ENCODE results near the gene ARHGAP21. TPM values are rescaled to one million over a fixed set of nuclear protein-coding genes. Genes with fewer than 3 reads are reported as not detected.

Gene ARHGAP21
- total and polyA plus RNA-seq, 3 experiments from 2014 or later: 3.4 to 33.7 (median 30.9) TPM

- Histone ChIP-seq H3K9me3 (ENCODE audit: low read length) (no peaks in the 10 kb centered on the region), H3K4me3 (ENCODE audit: low read length) (no peak overlapping the region), H3K27ac (ENCODE audit: low read depth, low read length) (no peak overlapping the region), H3K36me3 (ENCODE audit: insufficient read depth, low read length) (no peaks in the 10 kb centered on the region), H3K4me1 (ENCODE audit: insufficient read depth, low read length) (no peaks in the 10 kb centered on the region), H3K27me3 (ENCODE audit: insufficient read depth, low read length, poor library complexity, severe bottlenecking) (no peaks in the 10 kb centered on the region)
- Mint-ChIP-seq H3K36me3 (no peaks in the 10 kb centered on the region), H3K27ac (peak overlapping the region in 2 of 8 donors; percentile 22 to 61), H3K9me3 (no peaks in the 10 kb centered on the region), H3K4me1 (no peaks in the 10 kb centered on the region), H3K4me3 (no peak overlapping the region), H3K27me3 (no peaks in the 10 kb centered on the region)
- CTCF ChIA-PET: no interaction called here
- no peak for DNase-seq
- POLR2A ChIA-PET: no interaction called here
Measured at GRCh38 chr10:24756283-24756682, 32.6 kb upstream of the ARHGAP21 start.

- no peak for DNase-seq
- POLR2A ChIA-PET: no interaction called here
- Mint-ChIP-seq H3K4me3 (no peak overlapping the region), H3K9me3 (no peaks in the 10 kb centered on the region), H3K27ac (peak overlapping the region in 1 of 8 donors; percentile 51), H3K27me3 (no peaks in the 10 kb centered on the region), H3K4me1 (no peaks in the 10 kb centered on the region), H3K36me3 (no peaks in the 10 kb centered on the region)
- Histone ChIP-seq H3K4me1 (ENCODE audit: insufficient read depth, low read length) (no peaks in the 10 kb centered on the region), H3K27me3 (ENCODE audit: insufficient read depth, low read length, poor library complexity, severe bottlenecking) (no peaks in the 10 kb centered on the region), H3K36me3 (ENCODE audit: insufficient read depth, low read length) (no peaks in the 10 kb centered on the region), H3K9me3 (ENCODE audit: low read length) (no peaks in the 10 kb centered on the region), H3K4me3 (ENCODE audit: low read length) (no peak overlapping the region), H3K27ac (ENCODE audit: low read depth, low read length) (no peak overlapping the region)
- CTCF ChIA-PET: interaction anchor here (1.0 kb wide), 1 partner anchor 201 kb away, joined by 4 read pairs; the partner anchor contains the start of gene PRTFDC1
Measured at GRCh38 chr10:24751716-24752115, 28.0 kb upstream of the ARHGAP21 start.

GRCh38 chr10:24750695-24751094, 27.0 kb upstream of the ARHGAP21 start:
- no peak for DNase-seq
- Mint-ChIP-seq H3K4me1 (no peaks in the 10 kb centered on the region), H3K4me3 (no peak overlapping the region), H3K36me3 (no peaks in the 10 kb centered on the region), H3K27me3 (no peaks in the 10 kb centered on the region), H3K27ac (no peak overlapping the region), H3K9me3 (no peaks in the 10 kb centered on the region)
- Histone ChIP-seq H3K27me3 (ENCODE audit: insufficient read depth, low read length, poor library complexity, severe bottlenecking) (no peaks in the 10 kb centered on the region), H3K4me1 (ENCODE audit: insufficient read depth, low read length) (no peaks in the 10 kb centered on the region), H3K36me3 (ENCODE audit: insufficient read depth, low read length) (no peaks in the 10 kb centered on the region), H3K9me3 (ENCODE audit: low read length) (no peaks in the 10 kb centered on the region), H3K4me3 (ENCODE audit: low read length) (no peak overlapping the region), H3K27ac (ENCODE audit: low read depth, low read length) (no peak overlapping the region)
- CTCF ChIA-PET: no interaction called here
- POLR2A ChIA-PET: no interaction called here

GRCh38 chr10:24748214-24748613, 24.5 kb upstream of the ARHGAP21 start:
- ChIA-PET CTCF (no interaction called here), POLR2A (no interaction called here)
- Histone ChIP-seq H3K4me1 (ENCODE audit: insufficient read depth, low read length) (no peaks in the 10 kb centered on the region), H3K4me3 (ENCODE audit: low read length) (no peak overlapping the region), H3K36me3 (ENCODE audit: insufficient read depth, low read length) (no peaks in the 10 kb centered on the region), H3K9me3 (ENCODE audit: low read length) (no peaks in the 10 kb centered on the region), H3K27ac (ENCODE audit: low read depth, low read length) (no peak overlapping the region), H3K27me3 (ENCODE audit: insufficient read depth, low read length, poor library complexity, severe bottlenecking) (no peaks in the 10 kb centered on the region)
- no peaks in the 10 kb centered on the region for H3K36me3 Mint-ChIP-seq
- H3K9me3 Mint-ChIP-seq: no peaks in the 10 kb centered on the region
- no peak overlapping the region for H3K4me3 Mint-ChIP-seq
- peaks cover 0 to 3% (median 2%) of the 10 kb centered on the region in 3 donors for H3K4me1 Mint-ChIP-seq
- DNase-seq: no peak
- H3K27me3 Mint-ChIP-seq: no peaks in the 10 kb centered on the region
- no peak overlapping the region for H3K27ac Mint-ChIP-seq

GRCh38 chr10:24744946-24745345, 21.3 kb upstream of the ARHGAP21 start:
- H3K4me1 Mint-ChIP-seq: peaks cover 0 to 3% (median 2%) of the 10 kb centered on the region in 3 donors
- Histone ChIP-seq H3K36me3 (ENCODE audit: insufficient read depth, low read length) (no peaks in the 10 kb centered on the region), H3K4me1 (ENCODE audit: insufficient read depth, low read length) (no peaks in the 10 kb centered on the region), H3K9me3 (ENCODE audit: low read length) (no peaks in the 10 kb centered on the region), H3K27me3 (ENCODE audit: insufficient read depth, low read length, poor library complexity, severe bottlenecking) (no peaks in the 10 kb centered on the region), H3K27ac (ENCODE audit: low read depth, low read length) (no peak overlapping the region), H3K4me3 (ENCODE audit: low read length) (no peak overlapping the region)
- ChIA-PET POLR2A (no interaction called here), CTCF (no interaction called here)
- H3K27ac Mint-ChIP-seq: no peak overlapping the region
- no peak for DNase-seq
- H3K4me3 Mint-ChIP-seq: no peak overlapping the region
- H3K9me3 Mint-ChIP-seq: peaks cover 0 to 2% (median 0%) of the 10 kb centered on the region in 5 donors
- H3K36me3 Mint-ChIP-seq: no peaks in the 10 kb centered on the region
- H3K27me3 Mint-ChIP-seq: no peaks in the 10 kb centered on the region

- no peak overlapping the region for H3K4me3 ChIP-seq (ENCODE audit: low read length)
- H3K27me3 Mint-ChIP-seq: no peaks in the 10 kb centered on the region
Measured at GRCh38 chr10:24740714-24741113, 17.0 kb upstream of the ARHGAP21 start.

GRCh38 chr10:24737001-24737400, 13.3 kb upstream of the ARHGAP21 start:
- no peak overlapping the region for H3K27ac ChIP-seq (ENCODE audit: low read depth, low read length)
- H3K4me3 ChIP-seq (ENCODE audit: low read length): no peak overlapping the region
- H3K4me1 ChIP-seq (ENCODE audit: insufficient read depth, low read length): no peaks in the 10 kb centered on the region
- CTCF ChIA-PET: no interaction called here
- peaks cover 0 to 2% (median 0%) of the 10 kb centered on the region in 5 donors for H3K9me3 Mint-ChIP-seq
- H3K4me3 Mint-ChIP-seq: no peak overlapping the region
- no peaks in the 10 kb centered on the region for H3K36me3 ChIP-seq (ENCODE audit: insufficient read depth, low read length)
- no peaks in the 10 kb centered on the region for H3K9me3 ChIP-seq (ENCODE audit: low read length)
- no peaks in the 10 kb centered on the region for H3K27me3 Mint-ChIP-seq
- H3K27me3 ChIP-seq (ENCODE audit: insufficient read depth, low read length, poor library complexity, severe bottlenecking): no peaks in the 10 kb centered on the region
- no peaks in the 10 kb centered on the region for H3K4me1 Mint-ChIP-seq
- no peak for DNase-seq
- H3K36me3 Mint-ChIP-seq: no peaks in the 10 kb centered on the region
- no peak overlapping the region for H3K27ac Mint-ChIP-seq
- POLR2A ChIA-PET: no interaction called here

More at GRCh38 chr10:24740714-24741113, 17.0 kb upstream of the ARHGAP21 start:
- Mint-ChIP-seq H3K9me3 (peaks cover 0 to 2% (median 0%) of the 10 kb centered on the region in 5 donors), H3K4me3 (no peak overlapping the region), H3K27ac (no peak overlapping the region), H3K4me1 (peaks cover 0 to 3% (median 2%) of the 10 kb centered on the region in 3 donors), H3K36me3 (no peaks in the 10 kb centered on the region)
- Histone ChIP-seq H3K4me1 (ENCODE audit: insufficient read depth, low read length) (no peaks in the 10 kb centered on the region), H3K36me3 (ENCODE audit: insufficient read depth, low read length) (no peaks in the 10 kb centered on the region), H3K9me3 (ENCODE audit: low read length) (no peaks in the 10 kb centered on the region), H3K27me3 (ENCODE audit: insufficient read depth, low read length, poor library complexity, severe bottlenecking) (no peaks in the 10 kb centered on the region), H3K27ac (ENCODE audit: low read depth, low read length) (no peak overlapping the region)
- ChIA-PET CTCF (no interaction called here), POLR2A (no interaction called here)
- no peak for DNase-seq

- Histone ChIP-seq H3K4me3 (ENCODE audit: low read length) (no peak overlapping the region), H3K27ac (ENCODE audit: low read depth, low read length) (no peak overlapping the region), H3K36me3 (ENCODE audit: insufficient read depth, low read length) (no peaks in the 10 kb centered on the region), H3K9me3 (ENCODE audit: low read length) (no peaks in the 10 kb centered on the region), H3K4me1 (ENCODE audit: insufficient read depth, low read length) (no peaks in the 10 kb centered on the region), H3K27me3 (ENCODE audit: insufficient read depth, low read length, poor library complexity, severe bottlenecking) (no peaks in the 10 kb centered on the region)
- Mint-ChIP-seq H3K27ac (no peak overlapping the region), H3K4me3 (no peak overlapping the region), H3K9me3 (no peaks in the 10 kb centered on the region), H3K27me3 (no peaks in the 10 kb centered on the region), H3K4me1 (no peaks in the 10 kb centered on the region), H3K36me3 (no peaks in the 10 kb centered on the region)
- CTCF ChIA-PET: interaction anchor here (1.7 kb wide), 1 partner anchor 9 kb away, joined by 7 read pairs; the partner anchor contains the start of gene ARHGAP21
- POLR2A ChIA-PET: no interaction called here
- no peak for DNase-seq
Measured at GRCh38 chr10:24731942-24732341, 8.3 kb upstream of the ARHGAP21 start.

- no peaks in the 10 kb centered on the region for H3K9me3 Mint-ChIP-seq
- no peak overlapping the region for H3K4me3 ChIP-seq (ENCODE audit: low read length)
- no peak overlapping the region for H3K4me3 Mint-ChIP-seq
- ChIA-PET POLR2A (no interaction called here), CTCF (no interaction called here)
- no peak for DNase-seq
- H3K9me3 ChIP-seq (ENCODE audit: low read length): no peaks in the 10 kb centered on the region
- no peaks in the 10 kb centered on the region for H3K36me3 Mint-ChIP-seq
- no peaks in the 10 kb centered on the region for H3K4me1 ChIP-seq (ENCODE audit: insufficient read depth, low read length)
- H3K27ac Mint-ChIP-seq: no peak overlapping the region
- H3K27me3 ChIP-seq (ENCODE audit: insufficient read depth, low read length, poor library complexity, severe bottlenecking): no peaks in the 10 kb centered on the region
- H3K27ac ChIP-seq (ENCODE audit: low read depth, low read length): no peak overlapping the region
- H3K27me3 Mint-ChIP-seq: no peaks in the 10 kb centered on the region
- no peaks in the 10 kb centered on the region for H3K4me1 Mint-ChIP-seq
- H3K36me3 ChIP-seq (ENCODE audit: insufficient read depth, low read length): no peaks in the 10 kb centered on the region
Measured at GRCh38 chr10:24730811-24731210, 7.1 kb upstream of the ARHGAP21 start.

Measured in CD8-positive, alpha-beta memory T cell (primary cell).